ENCODE data around the gene DLX5.

The DLX5 gene

GRCh38 chr7:97005183-97006054 is 19.2 kb downstream of the DLX5 start, which contains the start of gene DLX6:
Gene DLX6 (plus strand): TSS chr7:97005553. CDS start chr7:97005978, 425 bp downstream.
- DNase-seq = peak; percentile 97

- DNase-seq = peak; percentile 85
These were observed 20.1 kb downstream of the DLX5 start for GRCh38 chr7:97004247-97005182.

GRCh38 chr7:97003262-97004246 is 21.1 kb downstream of the DLX5 start:
- DNase-seq = peak; percentile 85

DNA sequence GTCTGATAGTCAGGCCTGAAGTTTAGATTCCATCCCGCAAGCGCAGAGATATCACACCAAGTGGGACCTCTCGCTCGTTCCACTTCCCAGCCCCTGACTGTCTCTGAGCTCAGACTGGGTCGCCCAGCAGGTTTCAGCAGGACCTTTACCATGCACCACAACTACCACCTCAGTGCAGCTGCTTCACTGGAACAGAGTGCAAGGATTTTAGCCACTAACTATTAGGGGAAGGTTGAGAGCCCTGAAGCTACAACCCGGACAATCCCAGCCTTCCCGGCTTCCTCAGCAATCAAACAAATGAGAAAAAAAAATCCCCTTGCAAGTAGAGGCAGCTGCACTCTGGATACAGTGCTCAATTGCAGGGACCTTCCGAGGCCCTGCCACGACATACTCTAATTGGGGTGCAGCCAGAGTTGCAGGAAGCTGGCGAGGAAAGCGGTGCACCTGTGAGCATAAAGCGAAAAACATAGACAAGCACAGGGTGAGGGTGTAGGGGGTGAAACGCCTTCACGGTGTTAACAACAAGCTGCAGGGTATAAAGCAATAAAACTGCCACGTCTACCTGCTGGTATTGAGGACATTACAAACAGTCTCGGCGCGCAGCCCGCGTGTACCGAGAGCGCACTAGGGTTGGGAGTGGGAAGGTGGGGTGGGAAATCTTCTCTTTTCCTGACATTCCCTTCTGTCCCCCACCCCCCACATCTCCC is 21.9 kb downstream of the DLX5 start:
- DNase-seq = no peak

GRCh38 chr7:97001656-97002554 is 22.7 kb downstream of the DLX5 start:
- DNase-seq = no peak

DNA sequence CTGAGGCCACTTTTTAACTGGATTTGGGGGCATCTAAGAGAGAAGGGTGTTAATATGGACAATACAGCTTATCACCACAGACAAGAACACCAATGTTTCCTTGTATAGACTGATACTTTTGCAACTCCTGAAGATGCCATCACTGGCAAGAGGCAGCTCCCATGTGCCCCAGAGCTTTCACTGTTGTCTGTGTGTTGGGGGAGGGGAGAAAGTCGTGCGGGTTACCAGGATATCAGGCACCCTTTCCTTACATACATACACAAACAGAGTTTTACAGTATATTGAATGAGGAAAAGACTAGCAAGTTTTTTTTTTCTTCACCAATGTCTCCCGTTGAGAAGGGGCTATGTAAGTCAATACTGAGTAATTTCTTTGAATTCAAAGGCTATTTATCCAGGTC is 23.4 kb downstream of the DLX5 start:
- DNase-seq = no peak

DNA sequence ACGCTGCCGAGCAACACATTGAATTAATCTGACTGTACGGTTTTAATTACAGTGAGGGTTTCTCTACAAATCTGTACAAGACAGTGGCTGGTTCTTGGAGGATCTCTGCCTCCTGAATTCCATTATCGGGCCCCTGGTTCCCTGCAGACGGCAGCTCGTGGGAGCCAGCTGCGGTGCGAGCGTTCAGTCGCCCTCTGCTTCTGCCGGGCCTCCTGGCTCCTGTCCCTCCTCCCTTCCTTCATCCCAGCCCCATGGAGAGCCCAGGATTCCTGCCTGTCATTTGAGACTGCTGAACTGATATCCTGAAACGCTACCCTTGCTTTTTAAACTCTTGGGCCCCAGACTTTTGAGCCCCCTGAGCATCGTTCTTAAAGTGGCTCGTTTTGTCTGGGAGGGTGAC is 25.9 kb downstream of the DLX5 start:
- no peak for DNase-seq

DNA sequence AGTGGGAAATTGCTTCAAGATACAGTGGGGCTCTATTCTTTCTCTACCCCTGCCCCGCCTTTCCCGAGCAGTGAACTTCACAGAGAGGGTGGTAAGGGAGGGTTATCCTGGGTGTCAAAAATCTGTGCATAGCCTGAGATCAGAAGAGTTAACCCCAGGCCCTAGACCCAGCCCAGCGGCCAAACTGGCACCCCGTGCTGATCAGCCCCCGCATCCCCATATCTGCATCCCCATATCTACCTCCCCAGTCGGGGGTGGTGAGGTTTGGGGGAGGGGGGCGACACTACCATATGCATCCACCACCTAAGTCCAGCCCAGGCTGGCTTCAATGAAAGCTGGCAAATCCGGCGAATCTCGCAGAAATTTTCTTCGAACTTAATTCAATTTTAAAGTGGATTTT is 26.3 kb downstream of the DLX5 start:
- no peak for DNase-seq

DNA sequence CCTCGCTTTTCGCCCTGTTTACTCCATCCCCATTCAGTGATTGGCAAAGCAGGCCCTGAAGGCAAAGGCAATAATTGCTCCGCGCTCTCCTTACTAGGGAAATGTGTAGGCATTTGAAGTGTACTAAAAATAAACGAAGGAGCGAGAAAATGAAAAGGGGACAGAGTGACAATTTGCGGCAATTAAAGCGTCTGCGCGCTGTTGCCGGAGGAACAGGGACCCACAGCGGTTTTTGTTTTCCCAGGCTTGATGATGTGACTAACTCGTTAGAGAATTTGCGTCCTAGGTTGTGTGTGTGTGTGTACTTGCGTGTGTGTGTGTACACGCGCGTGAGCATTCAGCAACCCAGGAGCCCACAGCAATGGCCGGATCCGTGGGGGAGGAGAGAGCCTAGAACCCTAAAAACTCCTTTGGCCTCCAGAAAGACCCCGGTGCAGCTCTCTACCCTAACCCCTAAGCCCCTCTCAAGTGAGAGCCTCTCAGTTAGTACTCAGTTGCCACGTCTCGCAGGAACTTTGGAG is 27.1 kb downstream of the DLX5 start:
- no peak for DNase-seq

- no peak for DNase-seq
These were observed 27.6 kb downstream of the DLX5 start for GRCh38 chr7:96996958-96997511.

- no peak for DNase-seq
These were observed 28.3 kb downstream of the DLX5 start for GRCh38 chr7:96996111-96996957.

GRCh38 chr7:96995406-96996110 is 29.1 kb downstream of the DLX5 start:
- DNase-seq = no peak

- DNase-seq = no peak
These were observed 30.7 kb downstream of the DLX5 start for GRCh38 chr7:96993980-96994379.

DNA sequence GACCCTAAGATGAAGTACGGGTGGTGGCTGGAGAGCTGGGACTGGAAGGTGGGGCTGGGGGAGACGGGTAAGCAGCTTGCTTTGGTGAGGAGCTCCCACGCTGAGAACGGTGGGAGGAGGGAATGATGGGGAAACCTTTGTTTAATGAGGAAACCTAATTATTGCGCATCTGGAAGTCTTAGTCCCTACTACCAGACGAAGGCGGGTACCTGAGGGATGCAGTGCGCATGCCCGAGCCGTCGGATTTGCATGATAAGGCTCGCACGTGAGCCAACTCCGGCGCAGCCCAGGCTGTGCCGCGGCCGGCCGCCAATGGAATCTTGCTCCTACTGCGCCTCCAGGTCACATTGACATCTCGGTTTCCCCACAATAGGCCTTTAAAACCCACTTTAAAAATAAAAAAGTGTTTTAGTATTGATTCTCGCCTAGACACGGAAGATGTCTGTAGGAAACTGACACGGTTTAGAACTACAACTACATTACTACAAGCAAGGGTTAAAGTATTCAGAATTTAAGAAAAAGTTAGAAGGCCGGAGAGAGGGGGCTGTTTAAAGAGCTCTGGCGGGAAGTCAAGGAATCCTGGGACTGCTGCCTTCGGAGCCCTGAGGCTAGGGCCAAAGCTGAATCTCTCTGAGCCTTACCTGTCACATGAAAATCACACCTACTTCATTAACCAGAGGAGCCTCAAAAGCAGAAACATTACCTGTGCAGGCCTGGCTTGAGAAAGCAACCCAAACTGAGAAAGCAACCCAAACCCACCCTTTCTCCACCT is 31.4 kb downstream of the DLX5 start:
- DNase-seq = no peak

- DNase-seq = no peak
These were observed 32.2 kb downstream of the DLX5 start for GRCh38 chr7:96992192-96993005.

- DNase-seq = no peak
These were observed 33.0 kb downstream of the DLX5 start for GRCh38 chr7:96991546-96992191.
